Measurements from ENCODE around the gene FADS2.

GRCh38 chr11:61880031-61880430 lies 51.9 kb downstream of the FADS2 start:
- no peak for TF ChIP-seq CTCF (IDR thresholded peaks at IDR 0.05)
- no peak for TF ChIP-seq POLR2A (IDR thresholded peaks at IDR 0.05)
